ENCODE measurements around the gene ZSWIM5.

- TF ChIP-seq CTCF (IDR thresholded peaks at IDR 0.05) (no peak), POLR2A (IDR thresholded peaks at IDR 0.05) (no peak)
Observed at GRCh38 chr1:45200435-45200834, 6.0 kb downstream of the ZSWIM5 start.

Measured in body of pancreas (tissue), 4 donors.